Lower lobe of right lung (tissue), 2 donors: Measurements from ENCODE around the gene ZNF652. TPM values are rescaled to one million over a fixed set of nuclear protein-coding genes. Genes with fewer than 3 reads are reported as not detected.
"Not testable (repeated sequence)": the region's sequence is repeated elsewhere in the genome, so short reads cannot be mapped to it uniquely, and the experiment has no call there.

Source experiments
- ATAC-seq, 2 donors: fragments of 200-7000 bp; cut with Tn5 transposase; one replicate each; pipeline ENCODE4 v1.9.1; 2020 to 2022; ENCODE audit warnings: mild to moderate bottlenecking in 2 of 2, moderate library complexity in 2 of 2
- DNase-seq: peaks from one replicate; pipeline ENCODE4 v3.0.0-alpha.2; 2020
- H3K27ac ChIP-seq: fragments of 200-600 bp; one replicate; pipeline ENCODE4 v1.8.0; 2022
- H3K27me3 ChIP-seq: fragments of 200-600 bp; one replicate; pipeline ENCODE4 v1.8.0; 2022; ENCODE audit warnings: low read depth
- H3K36me3 ChIP-seq: fragments of 200-600 bp; one replicate; pipeline ENCODE4 v1.8.0; 2022; ENCODE audit warnings: mild to moderate bottlenecking
- H3K4me1 ChIP-seq: fragments of 200-600 bp; one replicate; pipeline ENCODE4 v1.8.0; 2022
- H3K4me3 ChIP-seq: fragments of 200-600 bp; one replicate; pipeline ENCODE4 v1.8.0; 2022; ENCODE audit warnings: mild to moderate bottlenecking
- H3K9me3 ChIP-seq: fragments of 200-600 bp; one replicate; pipeline ENCODE4 v1.8.0; 2022
- CTCF ChIP-seq: fragments of 200-600 bp; IDR thresholded peaks from one replicate; pipeline ENCODE4 v1.8.0; 2022; ENCODE audit warnings: antibody characterized with exemption, mild to moderate bottlenecking
- intact Hi-C: fragments of 100-400 bp; cut with DNase I; formaldehyde crosslinking; loops from one replicate; pipeline ENCODE4 v1.11.0; 2022
- total RNA-seq: library from RNA; stranded (reverse); fragmentation: NEBNext Ultra II Directional; extraction: Animal tissue kit (Norgen Biotek cat#: 25700); gene quantifications from one replicate; pipeline ENCODE4 v1.2.1, GENCODE V29; 2021
- donor health status: DM: no; HTN: yes; CAD: no; lungs with severe emphysema.

ZNF652 gene
- total RNA-seq, 1 donor from 2014 or later = 49.0 TPM

GRCh38 chr17:49369089-49369488 lies 7.0 kb upstream of the ZNF652 start:
- H3K27me3 ChIP-seq = no peaks in the 10 kb centered on the region
- H3K27ac ChIP-seq = no peak overlapping the region
- DNase-seq (no peak), ATAC-seq (no peak)
- intact Hi-C loops = no loop called here
- no peaks in the 10 kb centered on the region for H3K36me3 ChIP-seq
- no peaks in the 10 kb centered on the region for H3K9me3 ChIP-seq
- no peak for TF ChIP-seq CTCF
- H3K4me1 ChIP-seq = no peaks in the 10 kb centered on the region
- no peak overlapping the region for H3K4me3 ChIP-seq

GRCh38 chr17:49365667-49366066 lies 3.6 kb upstream of the ZNF652 start:
- Histone ChIP-seq H3K36me3 (no peaks in the 10 kb centered on the region), H3K9me3 (no peaks in the 10 kb centered on the region), H3K4me1 (peaks cover 7% of the 10 kb centered on the region), H3K4me3 (no peak overlapping the region), H3K27me3 (no peaks in the 10 kb centered on the region), H3K27ac (no peak overlapping the region)
- ATAC-seq (no peak), DNase-seq (no peak)
- intact Hi-C loops = no loop called here
- TF ChIP-seq CTCF = no peak

GRCh38 chr17:49365126-49365525 lies 3.1 kb upstream of the ZNF652 start:
- H3K27ac ChIP-seq = not testable (repeated sequence)

GRCh38 chr17:49364119-49364518 lies 2.1 kb upstream of the ZNF652 start:
- intact Hi-C loops = no loop called here
- DNase-seq (no peak), ATAC-seq (no peak)
- no peak for TF ChIP-seq CTCF
- H3K27me3 ChIP-seq = no peaks in the 10 kb centered on the region
- H3K4me1 ChIP-seq = peaks cover 22% of the 10 kb centered on the region
- no peaks in the 10 kb centered on the region for H3K36me3 ChIP-seq
- no peak overlapping the region for H3K4me3 ChIP-seq
- H3K9me3 ChIP-seq = no peaks in the 10 kb centered on the region
- no peak overlapping the region for H3K27ac ChIP-seq

More at GRCh38 chr17:49365126-49365525, 3.1 kb upstream of the ZNF652 start:
- H3K27me3 ChIP-seq, H3K36me3 ChIP-seq, H3K9me3 ChIP-seq, H3K4me3 ChIP-seq, intact Hi-C loops, DNase-seq, ATAC-seq: not testable (repeated sequence)
- peaks cover 12% of the 10 kb centered on the region for H3K4me1 ChIP-seq

- Histone ChIP-seq H3K27ac (no peak overlapping the region), H3K4me1 (peaks cover 31% of the 10 kb centered on the region)
These were observed 1.2 kb upstream of the ZNF652 start for GRCh38 chr17:49363251-49363650.

GRCh38 chr17:49362723-49363117 lies 670 bp upstream of the ZNF652 start:
- TF ChIP-seq CTCF = no peak
- intact Hi-C loops = no loop called here
- ATAC-seq = no peak
- H3K4me1 ChIP-seq = peaks cover 36% of the 10 kb centered on the region
- H3K9me3 ChIP-seq = no peaks in the 10 kb centered on the region
- no peaks in the 10 kb centered on the region for H3K36me3 ChIP-seq
- no peak for DNase-seq
- H3K4me3 ChIP-seq = peak overlapping the region; percentile 92
- H3K27ac ChIP-seq = peak overlapping the region; percentile 94
- H3K27me3 ChIP-seq = no peaks in the 10 kb centered on the region

More at GRCh38 chr17:49363251-49363650, 1.2 kb upstream of the ZNF652 start:
- H3K27me3 ChIP-seq = no peaks in the 10 kb centered on the region
- DNase-seq = no peak
- H3K9me3 ChIP-seq = no peaks in the 10 kb centered on the region
- intact Hi-C loops = no loop called here
- ATAC-seq = no peak
- TF ChIP-seq CTCF = no peak
- H3K4me3 ChIP-seq = no peak overlapping the region
- no peaks in the 10 kb centered on the region for H3K36me3 ChIP-seq
